GM12892 (cell line): ENCODE results near the gene CIAO1.
"Not testable (repeated sequence)": the region's sequence is repeated elsewhere in the genome, so short reads cannot be mapped to it uniquely, and the experiment has no call there.

ENCODE experiments used
- DNase-seq: peaks from one replicate; pipeline ENCODE4 v3.0.0; 2011; ENCODE audit not compliant: insufficient read length
- FAIRE-seq: peaks from 2 replicates; lab custom pipeline; 2011; peaks lifted over from hg19 to GRCh38; lab: Jason Lieb, UNC
- POLR2A ChIP-seq: IDR thresholded peaks from 2 replicates; pipeline ENCODE4 v1.6.1; 2011; ENCODE audit warnings: low read depth, low read length, control low read depth
- POLR2AphosphoS5 ChIP-seq: IDR thresholded peaks from 2 replicates; pipeline ENCODE4 v1.6.1; 2011; ENCODE audit warnings: low read depth, low read length, control low read depth
- TAF1 ChIP-seq: IDR thresholded peaks from 2 replicates; pipeline ENCODE4 v1.6.1; 2011; ENCODE audit warnings: low read depth, mild to moderate bottlenecking, control low read depth, low read length, borderline replicate concordance

Gene CIAO1

DNA sequence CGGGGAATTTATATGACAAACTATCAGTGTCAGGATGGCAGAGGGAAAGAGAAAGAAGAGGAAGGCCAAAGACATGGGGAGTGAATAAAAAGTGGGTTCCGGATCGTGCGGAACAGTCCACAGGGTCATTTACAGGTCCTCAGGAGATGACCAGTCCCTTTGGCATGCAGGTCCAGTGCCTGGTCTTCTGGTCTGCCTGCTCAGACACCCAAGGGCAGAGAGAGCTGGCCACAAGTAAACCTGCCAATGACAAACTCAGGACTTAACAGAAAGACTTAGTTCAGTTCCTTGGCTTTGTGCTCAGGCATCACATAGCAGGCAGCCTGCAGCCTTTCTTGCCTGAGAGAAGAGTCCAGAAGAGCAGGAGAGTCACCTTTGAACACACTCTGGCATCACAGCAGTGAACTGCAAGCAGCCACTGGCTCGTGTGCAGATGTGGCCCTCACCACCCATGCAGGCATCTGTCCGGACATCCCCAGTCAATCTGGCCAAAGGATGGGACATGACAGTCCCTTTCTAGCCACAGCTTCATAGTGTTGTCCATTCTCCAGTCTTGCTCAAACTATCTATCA lies 14.2 kb upstream of the CIAO1 start:
- FAIRE-seq, result no peak
- no peak for DNase-seq
- TF ChIP-seq POLR2A, result no peak
- TF ChIP-seq TAF1, result no peak
- TF ChIP-seq POLR2AphosphoS5, result no peak; the same call in 1 of the 2 replicates

GRCh38 chr2:96252526-96252925 lies 13.5 kb upstream of the CIAO1 start:
- FAIRE-seq (no peak), DNase-seq (no peak)
- TF ChIP-seq POLR2A (no peak), POLR2AphosphoS5 (no peak), TAF1 (no peak)

DNA sequence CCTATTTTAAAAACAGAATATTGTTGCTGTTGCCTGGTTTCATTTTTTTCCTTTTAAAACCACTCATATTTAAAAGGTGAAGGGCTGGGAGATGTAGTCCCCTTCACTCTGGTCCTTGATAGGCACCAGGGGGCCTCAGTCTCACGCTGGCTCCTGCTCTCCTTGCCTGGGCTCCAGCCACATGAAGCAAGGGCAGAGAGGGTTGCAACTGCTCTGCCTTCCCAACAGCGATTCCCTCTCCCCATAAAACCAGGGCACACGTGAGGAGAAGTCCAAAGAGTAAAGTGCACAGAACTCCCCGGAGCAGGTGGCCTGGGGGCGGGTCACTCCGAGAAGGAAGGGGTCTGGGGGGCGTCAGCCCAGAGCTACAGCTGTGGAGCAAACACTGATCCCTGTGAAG lies 13.0 kb upstream of the CIAO1 start:
- TF ChIP-seq POLR2AphosphoS5, result no peak
- no peak for TF ChIP-seq POLR2A
- no peak for TF ChIP-seq TAF1
- no peak for FAIRE-seq
- DNase-seq, result no peak

DNA sequence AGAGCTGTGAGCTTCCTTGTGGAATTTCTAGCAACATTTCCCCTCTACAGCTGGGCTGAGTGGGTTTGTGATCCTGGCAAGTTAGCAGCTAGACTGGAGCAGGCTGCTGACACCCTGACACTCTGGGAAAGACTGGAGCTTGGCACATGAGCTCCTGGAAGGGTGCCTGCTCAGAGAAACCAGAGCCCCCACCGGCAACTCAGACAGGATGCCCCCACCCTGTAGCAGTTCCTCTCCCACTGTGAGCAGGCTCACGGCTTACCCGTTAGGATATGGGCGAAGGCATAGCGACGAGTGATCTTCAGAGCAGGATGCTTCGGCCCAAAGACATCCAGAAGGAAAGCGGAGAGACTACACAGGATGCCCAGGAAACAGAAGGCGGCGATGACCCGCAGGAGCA lies 11.5 kb upstream of the CIAO1 start:
- FAIRE-seq, result no peak
- DNase-seq, result no peak
- TF ChIP-seq POLR2A (no peak), POLR2AphosphoS5 (no peak), TAF1 (no peak)

GRCh38 chr2:96256611-96257113 lies 9.4 kb upstream of the CIAO1 start:
- no peak for TF ChIP-seq POLR2A
- no peak for TF ChIP-seq POLR2AphosphoS5
- TF ChIP-seq TAF1, result no peak
- DNase-seq, result no peak
- FAIRE-seq, result no peak

DNA sequence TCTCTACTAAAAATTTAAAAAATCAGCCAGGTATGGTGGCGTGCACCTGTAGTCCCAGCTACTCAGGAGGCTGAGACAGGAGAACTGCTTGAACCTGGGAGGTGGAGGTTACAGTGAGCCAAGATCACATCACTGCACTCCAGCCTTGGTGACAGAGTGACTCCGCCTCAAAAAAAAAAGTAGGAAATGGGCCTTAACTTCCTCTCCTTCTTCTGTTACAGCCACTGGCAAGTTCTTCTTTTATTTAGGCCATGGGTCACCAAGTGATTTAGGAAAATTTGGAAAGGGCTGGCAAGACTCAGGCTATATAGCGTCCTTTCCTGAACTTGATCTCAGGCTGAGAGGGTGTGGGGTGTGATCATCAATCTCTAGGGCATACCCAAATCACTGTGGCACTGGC lies 8.3 kb upstream of the CIAO1 start:
- FAIRE-seq, DNase-seq: not testable (repeated sequence)

GRCh38 chr2:96258166-96259022 lies 7.6 kb upstream of the CIAO1 start:
- no peak for FAIRE-seq
- TF ChIP-seq TAF1 (no peak), POLR2AphosphoS5 (no peak), POLR2A (no peak)
- DNase-seq, result no peak

DNA sequence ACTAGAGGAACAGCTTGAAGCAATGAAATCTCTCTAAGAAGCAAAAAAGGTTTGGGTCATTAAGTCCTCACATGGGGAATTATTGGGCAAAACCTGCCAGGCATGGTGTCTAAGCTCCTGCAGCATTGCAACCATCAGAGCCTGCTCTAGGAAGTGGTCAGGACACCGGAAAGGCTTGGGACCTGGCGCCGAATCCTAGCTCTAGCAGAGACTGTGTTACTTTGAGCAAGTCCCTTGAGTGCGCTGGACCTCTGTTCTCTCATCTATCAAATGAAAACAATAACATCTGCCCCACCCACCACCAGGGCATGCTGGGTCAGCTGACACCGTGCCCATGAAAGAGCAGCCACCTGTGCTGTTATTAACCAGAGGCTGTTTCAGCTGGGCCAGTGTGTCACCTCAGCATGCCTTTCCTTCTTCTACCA lies 6.5 kb upstream of the CIAO1 start:
- TF ChIP-seq TAF1, result no peak
- TF ChIP-seq POLR2A, result no peak
- TF ChIP-seq POLR2AphosphoS5, result no peak
- FAIRE-seq (no peak), DNase-seq (no peak)

- DNase-seq (peak; percentile 46), FAIRE-seq (peak; percentile 42)
- TF ChIP-seq TAF1 (no peak), POLR2A (no peak), POLR2AphosphoS5 (no peak)
These were observed 5.4 kb upstream of the CIAO1 start for GRCh38 chr2:96260387-96261260.

- FAIRE-seq, result no peak
These were observed 4.6 kb upstream of the CIAO1 start for GRCh38 chr2:96261328-96262003.

More at GRCh38 chr2:96261328-96262003, 4.6 kb upstream of the CIAO1 start:
- TF ChIP-seq POLR2AphosphoS5 (no peak), TAF1 (no peak), POLR2A (no peak)
- no peak for DNase-seq
